Eye (tissue), 1 donor: ENCODE measurements around the gene CSKMT.
"Not testable (repeated sequence)": the region's sequence is repeated elsewhere in the genome, so short reads cannot be mapped to it uniquely, and the experiment has no call there.

Experiments used
- DNase-seq: peaks from one replicate; pipeline ENCODE4 v3.0.0-alpha.2; 2015

CSKMT gene

GRCh38 chr11:62689421-62690183 is 24.5 kb downstream of the CSKMT start, which contains the start of gene LRRN4CL:
Gene LRRN4CL (minus strand): TSS chr11:62689530. CDS start chr11:62688508, 1,022 bp downstream.
- peak; percentile 65 for DNase-seq

- DNase-seq = not testable (repeated sequence)
Observed at GRCh38 chr11:62693624-62694023, 28.5 kb downstream of the CSKMT start.

GRCh38 chr11:62694455-62695167 is 29.5 kb downstream of the CSKMT start:
- peak; percentile 89 for DNase-seq

GRCh38 chr11:62702246-62702645 is 37.1 kb downstream of the CSKMT start:
- no peak for DNase-seq

- DNase-seq = not testable (repeated sequence)
Observed at GRCh38 chr11:62703921-62704320, 38.8 kb downstream of the CSKMT start.

GRCh38 chr11:62705413-62705812 is 40.3 kb downstream of the CSKMT start:
- no peak for DNase-seq

- peak; percentile 98 for DNase-seq
Observed at GRCh38 chr11:62705880-62706849, 41.1 kb downstream of the CSKMT start.

- DNase-seq = no peak
Observed at GRCh38 chr11:62706850-62707247, 41.7 kb downstream of the CSKMT start.

GRCh38 chr11:62707277-62707861 is 42.3 kb downstream of the CSKMT start, which contains the start of the genes BSCL2 and GNG3:
Gene BSCL2 (minus strand): TSS chr11:62707424. CDS start chr11:62707195, 229 bp downstream.
Gene GNG3 (plus strand): TSS chr11:62707676. CDS start chr11:62708296, 620 bp downstream.
- DNase-seq = peak; percentile 97

GRCh38 chr11:62708392-62708791 is 43.3 kb downstream of the CSKMT start:
- peak; percentile 40 for DNase-seq

- DNase-seq = no peak
Observed at GRCh38 chr11:62708793-62709192, 43.7 kb downstream of the CSKMT start.

GRCh38 chr11:62709247-62710000 is 44.3 kb downstream of the CSKMT start:
- DNase-seq = peak; percentile 99

GRCh38 chr11:62710001-62710345 is 44.9 kb downstream of the CSKMT start:
- no peak for DNase-seq

- DNase-seq = no peak
Observed at GRCh38 chr11:62712276-62712812, 47.2 kb downstream of the CSKMT start.

- DNase-seq = no peak
Observed at GRCh38 chr11:62712861-62713260, 47.7 kb downstream of the CSKMT start.

- DNase-seq = no peak
Observed at GRCh38 chr11:62713343-62713742, 48.2 kb downstream of the CSKMT start.

- no peak for DNase-seq
Observed at GRCh38 chr11:62715150-62716130, 50.3 kb downstream of the CSKMT start.

GRCh38 chr11:62716206-62716605 is 51.1 kb downstream of the CSKMT start:
- DNase-seq = no peak

- no peak for DNase-seq
Observed at GRCh38 chr11:62716816-62717215, 51.7 kb downstream of the CSKMT start.
